Inflammatory macrophage treated with lipopolysaccharide for 1 hour (primary cell): Measurements from ENCODE around the gene ZNF423.

Experiments
- DNase-seq, 2 donors: peaks; one replicate each; pipeline ENCODE4 v3.0.0-alpha.2; 2020 to 2022

ZNF423 gene

DNA sequence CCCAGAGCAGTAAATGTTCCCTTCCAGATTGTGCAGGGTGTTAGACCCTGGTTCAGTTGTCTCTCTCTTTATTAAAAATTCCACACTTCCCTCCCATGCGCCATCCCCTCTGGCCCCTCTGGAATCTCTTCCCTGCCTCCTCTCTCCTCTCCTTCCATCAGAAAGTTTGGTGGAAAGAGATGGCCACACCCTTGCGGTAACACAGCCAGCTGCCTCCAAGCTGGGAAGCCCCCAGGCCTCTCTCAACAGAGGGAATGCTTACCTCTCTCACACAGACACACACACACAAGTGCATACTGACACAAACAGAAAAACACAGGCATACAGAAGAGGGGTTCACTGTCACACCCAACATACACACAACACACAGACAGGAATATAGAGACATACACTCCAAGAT, 261.8 kb downstream of the ZNF423 start:
- no peak for DNase-seq

DNA sequence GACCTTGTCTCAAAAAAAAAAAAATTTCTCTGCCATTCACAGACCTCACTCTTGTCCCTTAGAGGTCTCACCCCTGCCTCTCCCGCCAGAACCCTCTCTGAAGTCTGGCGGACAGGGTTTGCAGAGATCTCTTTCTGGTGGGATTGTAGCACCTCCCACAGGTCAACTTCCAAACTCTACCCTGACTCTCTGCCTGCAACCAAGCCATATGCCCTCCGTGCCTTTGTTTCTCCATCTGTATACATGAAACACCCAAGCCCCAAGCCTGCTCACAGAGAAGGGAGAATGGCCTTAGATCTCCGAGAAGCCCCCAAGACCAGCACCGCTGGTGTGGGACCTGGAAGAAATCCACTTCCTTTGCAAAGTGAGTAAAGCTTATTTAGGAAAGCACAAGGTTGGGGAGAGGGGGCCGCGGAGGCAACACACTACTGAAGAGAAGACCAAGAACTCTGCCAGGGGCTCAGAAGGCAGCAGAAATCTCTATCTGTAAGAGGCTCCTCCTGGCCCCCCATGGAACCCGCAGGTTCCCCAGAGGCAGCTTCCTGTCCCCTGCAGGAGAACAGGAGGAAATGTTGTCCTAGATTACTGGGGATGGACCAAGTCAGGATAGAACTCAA, 262.4 kb downstream of the ZNF423 start:
- no peak for DNase-seq

DNA sequence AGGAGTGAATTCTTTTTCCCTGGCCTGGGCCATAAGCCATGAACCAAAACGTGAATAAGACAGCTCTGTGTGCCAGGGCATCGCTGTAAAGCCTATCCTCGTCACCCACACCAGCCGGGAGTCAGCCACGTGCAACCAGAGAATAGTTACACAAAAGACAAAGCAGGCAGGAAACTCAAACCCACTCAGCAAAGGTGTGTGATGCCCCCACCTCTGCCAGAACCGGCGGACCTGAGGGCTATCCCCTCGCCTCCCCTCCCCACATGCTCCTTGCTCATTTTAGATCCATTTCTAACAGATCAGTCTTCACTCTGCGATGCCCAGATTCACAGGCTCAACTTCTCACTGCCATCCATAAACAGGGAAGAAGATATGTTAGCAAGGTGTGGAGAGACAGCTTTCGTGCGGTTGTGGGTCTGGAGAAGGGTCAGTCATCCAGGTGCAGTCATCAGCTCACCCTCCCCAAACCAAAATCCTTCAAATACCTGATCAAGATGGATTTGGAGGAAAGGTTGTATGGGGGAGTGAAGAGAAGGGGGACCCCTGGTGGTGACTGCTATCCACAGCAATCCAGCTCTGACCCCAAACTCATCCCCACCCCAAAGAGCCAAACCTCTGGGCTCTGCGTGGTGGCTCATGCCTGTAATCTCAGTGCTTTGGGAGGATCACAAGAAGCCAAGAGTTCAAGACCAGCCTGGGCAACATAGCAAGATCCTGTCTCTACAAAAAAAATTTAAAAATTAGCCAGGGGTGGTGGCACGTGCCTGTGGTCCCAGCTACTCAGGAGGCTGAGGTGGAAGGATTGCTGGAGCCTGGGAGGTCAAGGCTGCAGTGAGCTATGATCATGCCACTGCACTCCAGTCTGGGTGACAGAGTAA, 263.1 kb downstream of the ZNF423 start:
- DNase-seq, result peak in 1 of 2 donors; percentile 24

DNA sequence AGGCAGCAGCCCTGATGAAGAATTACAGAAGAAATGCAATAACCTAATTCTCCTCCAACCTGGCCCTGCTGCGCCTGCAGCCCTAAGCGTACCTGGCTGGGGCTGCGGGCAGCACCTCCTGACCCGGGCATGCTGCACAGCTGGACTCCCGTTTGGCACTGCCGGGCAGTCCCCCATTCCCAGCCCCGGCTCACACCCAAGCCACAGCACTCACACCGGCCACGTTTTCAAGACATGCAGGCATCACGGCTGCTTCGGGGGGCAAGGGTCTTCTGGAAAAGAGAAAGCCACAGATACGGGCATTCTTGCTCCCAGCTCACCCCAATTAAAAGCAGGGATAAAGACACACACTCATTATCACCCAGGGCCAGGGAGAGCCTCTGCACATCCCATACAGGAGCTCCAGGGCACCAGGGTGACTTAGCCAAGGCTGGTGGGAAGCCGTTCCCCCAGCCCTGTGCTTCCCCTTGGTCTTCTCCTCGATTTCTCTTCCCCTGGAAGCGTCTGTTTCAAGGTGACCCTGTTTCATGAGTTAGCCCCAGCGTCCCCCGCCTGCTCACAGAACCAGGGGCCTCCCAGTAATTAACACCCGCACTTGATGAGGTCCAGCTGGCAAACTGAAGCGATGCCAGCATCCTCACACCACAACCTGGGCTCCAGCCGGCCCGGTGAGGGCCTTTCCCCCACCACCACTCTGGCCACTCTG, 265.6 kb downstream of the ZNF423 start:
- no peak for DNase-seq

DNA sequence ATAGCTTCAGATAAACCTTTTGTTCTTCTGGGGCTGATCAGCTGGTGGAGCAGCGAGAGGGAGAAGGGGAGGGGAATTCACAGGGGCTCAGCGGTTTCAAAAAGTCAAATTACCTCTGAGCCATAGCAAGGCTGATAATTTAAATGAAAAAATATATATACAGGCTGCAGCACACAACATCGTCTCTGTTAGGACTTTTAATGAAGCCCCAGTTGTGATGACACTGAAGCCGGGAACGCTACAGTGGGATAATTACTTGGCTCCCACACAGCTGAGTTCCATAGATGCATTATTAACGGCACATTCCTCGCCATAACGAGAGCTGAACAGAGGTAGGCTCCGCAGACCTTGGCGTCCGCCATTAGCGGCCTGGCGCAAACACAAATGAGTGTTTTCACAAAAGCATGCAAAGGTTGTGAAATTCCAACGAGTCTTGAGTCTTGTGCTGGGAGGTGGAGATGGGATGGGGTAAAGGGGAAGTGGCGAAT, 266.3 kb downstream of the ZNF423 start:
- DNase-seq, result no peak

DNA sequence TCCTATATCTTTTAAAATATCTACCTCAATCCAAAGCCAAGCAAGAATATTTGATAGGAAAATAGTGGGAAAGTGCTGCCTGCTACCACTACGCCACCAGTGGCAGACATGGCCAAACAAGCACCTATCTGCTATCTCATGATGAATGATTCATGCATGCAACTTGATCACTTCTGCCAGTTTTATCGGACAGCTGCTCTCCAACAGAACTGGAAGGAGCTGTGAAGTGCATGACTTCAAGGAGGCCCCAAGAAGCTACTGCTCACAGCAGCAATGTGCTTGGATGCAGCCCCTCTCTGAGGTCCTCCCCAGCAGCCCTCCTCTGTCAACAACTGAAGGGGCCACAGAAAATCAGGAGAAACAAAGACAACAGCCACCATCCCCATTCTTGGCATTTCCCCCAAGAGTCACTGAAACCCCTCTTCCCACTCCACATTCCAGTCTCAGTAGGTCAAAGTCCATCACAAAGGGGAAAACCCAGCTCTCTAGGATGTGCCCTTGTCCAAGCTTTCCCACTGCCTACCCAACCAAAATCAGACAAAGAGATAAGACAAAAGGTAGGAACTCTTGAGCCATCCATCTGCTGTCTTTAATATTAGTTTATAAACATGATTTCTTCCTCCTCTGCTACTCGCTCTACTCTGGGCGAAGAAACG, 267.1 kb downstream of the ZNF423 start:
- DNase-seq, result no peak

DNA sequence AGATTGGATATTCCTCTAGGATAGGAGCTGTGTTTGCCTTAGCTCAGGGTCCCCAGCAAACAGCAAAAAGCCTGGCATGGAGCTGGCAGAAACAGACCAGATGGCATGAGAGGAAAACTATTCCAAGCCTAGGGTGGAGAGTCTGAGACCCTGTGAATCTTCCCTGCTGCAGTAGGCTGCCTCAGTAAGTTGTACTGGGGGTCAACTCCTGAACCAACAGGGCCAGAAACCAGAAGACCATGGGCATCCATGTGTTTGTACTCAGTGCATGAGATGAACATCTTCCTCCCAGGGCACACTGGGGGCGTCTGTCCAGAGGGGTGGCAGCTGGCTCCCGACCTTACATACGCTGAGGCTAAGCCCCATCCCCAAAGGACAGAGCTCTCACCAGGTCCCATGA, 267.9 kb downstream of the ZNF423 start:
- no peak for DNase-seq

DNA sequence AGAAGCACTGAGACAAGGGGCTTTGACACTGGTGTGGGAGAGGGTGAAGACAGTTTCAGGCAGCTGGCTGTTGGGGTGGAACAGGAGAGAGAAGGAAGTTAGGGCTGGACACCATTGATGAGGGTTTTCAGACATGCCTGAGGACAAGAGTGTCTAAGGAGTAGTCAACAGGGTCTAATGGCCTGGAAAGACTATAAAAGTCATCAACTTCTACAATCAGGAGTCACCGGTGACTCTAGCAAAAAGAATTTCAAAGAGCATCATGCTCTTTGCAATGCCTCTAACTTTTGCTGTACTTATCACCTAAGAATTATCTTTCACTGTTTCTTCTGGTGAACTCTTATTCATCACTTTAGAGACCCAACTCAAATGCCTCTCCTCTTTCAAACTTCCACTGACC, 268.4 kb downstream of the ZNF423 start:
- DNase-seq, result no peak

DNA sequence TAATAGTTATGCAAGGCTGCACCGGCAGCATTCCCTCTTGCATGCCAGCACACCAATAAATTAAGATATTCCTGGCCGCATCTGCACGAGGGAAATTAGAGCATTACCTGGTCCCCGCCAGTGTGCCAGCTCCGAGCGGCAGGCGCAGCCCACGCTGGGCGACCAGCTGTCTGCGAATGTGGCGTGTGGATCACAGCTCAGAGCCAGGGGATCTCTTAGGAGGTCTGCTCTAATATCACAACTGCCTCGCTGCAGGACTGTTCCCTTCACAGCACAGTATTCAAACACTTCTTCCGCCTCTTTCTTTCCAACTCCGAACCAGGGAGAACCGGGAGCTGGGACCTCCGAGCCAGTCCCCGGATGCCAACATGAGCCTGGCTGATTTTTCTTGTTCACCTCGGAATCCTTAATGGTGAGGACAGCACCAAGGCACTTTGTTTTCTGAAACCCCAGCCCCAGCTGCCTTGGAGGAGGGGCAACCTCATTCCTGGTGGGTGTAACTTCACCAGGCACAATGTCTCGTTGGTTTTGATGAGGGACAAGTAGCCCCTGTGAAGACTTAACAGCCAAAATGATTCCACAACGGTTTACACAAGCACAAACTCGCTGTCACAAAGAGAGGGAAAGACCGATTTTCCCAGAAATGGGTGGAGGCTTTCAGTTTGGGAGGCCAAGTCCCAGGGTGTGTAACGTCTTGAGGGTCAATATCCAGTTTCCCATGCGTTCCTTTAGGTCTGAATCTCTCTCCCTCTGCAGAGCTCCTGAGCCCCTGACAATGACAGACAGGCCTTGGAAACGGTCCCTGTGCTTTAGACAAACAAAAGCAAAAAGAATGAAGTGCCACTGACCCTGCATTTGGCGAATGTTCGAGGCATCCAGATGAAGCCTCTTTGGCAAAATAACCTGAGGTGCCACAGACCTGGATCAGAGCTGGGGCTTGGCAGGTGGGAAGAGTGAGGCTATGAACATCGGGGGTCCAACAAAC, 269.2 kb downstream of the ZNF423 start:
- DNase-seq, result no peak

DNA sequence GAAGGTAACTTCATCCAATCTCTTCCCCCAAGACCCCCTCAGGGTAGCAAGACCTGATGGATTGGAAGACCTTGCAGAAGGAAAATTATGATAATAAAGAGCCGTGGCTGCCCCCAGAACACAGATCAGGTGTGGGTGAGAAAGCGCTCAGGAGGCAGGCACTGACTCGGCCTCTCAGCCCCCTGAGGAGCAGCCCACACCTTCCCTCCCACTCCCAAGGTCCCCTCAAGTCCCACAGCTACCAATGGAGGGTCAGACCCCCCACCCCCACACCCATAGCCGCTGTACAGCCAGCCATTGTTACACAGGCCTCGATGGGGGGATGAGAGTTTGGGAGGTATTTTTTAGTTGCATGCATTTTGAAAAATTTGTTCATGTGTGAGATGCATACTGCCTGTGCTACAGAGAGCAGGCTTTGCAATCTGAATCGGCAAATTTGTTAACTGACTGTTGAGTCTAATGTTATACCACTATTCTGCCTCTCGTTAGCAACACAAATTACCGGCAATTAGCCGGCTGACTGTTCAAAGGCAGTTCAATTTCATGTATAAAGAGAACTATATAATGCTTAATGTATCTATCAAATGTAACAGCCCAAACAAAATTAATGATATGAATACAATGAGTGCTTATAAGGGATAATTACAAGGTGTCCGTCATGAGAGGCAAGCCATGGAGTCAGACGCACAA, 270.6 kb downstream of the ZNF423 start:
- no peak for DNase-seq

DNA sequence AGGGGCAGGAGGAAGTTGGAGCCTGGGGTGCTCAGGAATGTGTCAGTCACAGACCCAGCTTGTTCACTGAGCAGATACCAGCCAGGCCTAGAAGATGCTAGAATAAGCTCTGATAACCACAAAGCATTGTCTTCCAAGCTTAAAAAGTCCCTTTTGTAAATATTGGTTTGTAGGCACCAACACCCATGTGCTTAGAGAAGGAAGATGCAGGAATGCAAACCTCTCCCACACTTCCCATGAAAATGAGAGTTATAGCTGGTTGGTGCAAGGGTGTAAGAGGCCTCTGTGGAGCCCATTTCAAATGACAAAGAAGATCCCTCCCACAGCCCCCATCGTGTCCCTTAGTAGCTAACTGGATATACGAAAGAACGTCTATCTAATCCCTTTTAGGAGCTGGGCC, 272.0 kb downstream of the ZNF423 start:
- no peak for DNase-seq

DNA sequence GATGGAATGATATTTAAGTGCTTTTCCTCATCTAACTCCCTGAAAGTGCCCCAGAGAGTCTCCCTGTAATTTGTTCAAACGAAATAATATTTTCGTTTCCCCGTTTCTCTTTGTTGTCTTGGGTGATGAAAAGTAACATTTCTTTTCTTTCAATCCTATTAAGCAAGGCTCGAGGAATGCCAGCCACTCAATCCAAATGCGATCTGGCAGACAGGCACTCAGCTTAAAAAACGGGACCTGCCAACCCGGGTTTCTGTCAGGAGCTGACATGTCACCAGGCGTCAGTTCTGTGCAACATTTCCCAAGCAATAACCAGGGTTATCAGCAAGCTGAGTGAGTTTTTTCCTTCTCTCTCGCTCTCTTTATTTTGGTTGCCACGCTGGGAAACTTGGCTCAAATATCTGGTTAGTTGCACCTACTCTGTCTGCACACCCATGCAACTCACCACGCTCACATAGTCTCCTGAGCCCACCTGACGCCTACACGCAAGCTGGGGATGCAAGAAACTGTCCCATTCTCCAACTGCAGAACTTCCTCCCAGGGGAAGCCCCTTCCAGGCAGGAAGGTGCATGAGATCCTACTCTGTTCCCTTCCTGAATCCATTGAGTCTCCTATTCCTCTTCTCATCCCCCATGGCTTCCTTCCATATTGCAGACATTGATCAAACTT, 274.1 kb downstream of the ZNF423 start:
- no peak for DNase-seq

DNA sequence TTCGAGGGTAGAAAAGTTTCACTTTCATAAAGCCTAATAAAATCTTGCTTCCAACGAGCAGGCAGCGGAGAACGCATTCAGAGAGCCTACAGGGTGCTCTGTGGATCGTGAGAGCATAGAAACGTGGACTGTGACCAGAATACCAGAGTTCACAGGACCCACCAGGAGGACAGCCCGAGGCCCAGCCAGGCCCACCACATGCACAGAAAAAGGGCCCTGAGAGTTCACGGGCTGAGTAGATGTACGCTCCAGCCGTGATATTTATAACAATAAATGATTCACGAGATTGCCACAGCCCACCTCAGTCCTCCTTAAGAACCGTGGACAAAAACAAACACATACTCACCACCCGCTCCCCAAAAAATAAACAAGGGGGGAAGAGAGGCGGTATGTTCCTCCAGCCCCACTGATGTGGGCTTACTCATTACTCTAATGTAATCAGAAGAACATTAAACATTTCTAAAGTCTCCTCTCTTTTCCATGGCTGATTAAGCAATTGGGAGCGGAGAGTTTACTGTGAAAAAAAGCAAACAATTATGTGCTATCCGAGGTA, 275.1 kb downstream of the ZNF423 start:
- no peak for DNase-seq

DNA sequence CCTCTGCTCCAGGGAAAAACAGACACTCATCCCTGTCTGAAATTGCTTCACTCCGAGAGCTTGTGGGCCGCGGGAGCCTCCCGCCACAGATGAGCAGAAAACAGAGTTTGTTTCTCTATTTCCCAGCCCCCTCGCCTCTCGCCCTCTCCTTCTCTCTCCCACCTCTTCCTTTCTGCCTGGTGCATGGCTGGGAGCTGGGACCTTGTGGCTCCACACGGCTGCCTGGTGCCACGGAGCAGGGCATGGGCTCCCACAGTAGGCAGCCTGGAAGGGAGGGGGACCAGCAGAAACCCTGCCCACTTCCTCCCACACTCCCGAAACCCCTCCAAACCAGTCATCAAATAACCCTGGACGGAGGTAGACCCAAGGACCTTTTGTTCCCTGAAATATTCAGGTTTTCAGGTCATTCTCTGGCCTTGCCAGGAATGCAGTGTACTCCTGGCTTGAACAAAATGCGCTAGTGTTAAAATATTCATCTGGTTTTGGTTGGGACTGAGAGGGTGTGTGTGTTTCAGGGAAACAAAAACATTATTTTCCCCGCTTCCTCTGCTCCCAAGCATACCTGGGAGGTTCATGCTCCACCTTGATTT, 277.4 kb downstream of the ZNF423 start:
- DNase-seq, result no peak

DNA sequence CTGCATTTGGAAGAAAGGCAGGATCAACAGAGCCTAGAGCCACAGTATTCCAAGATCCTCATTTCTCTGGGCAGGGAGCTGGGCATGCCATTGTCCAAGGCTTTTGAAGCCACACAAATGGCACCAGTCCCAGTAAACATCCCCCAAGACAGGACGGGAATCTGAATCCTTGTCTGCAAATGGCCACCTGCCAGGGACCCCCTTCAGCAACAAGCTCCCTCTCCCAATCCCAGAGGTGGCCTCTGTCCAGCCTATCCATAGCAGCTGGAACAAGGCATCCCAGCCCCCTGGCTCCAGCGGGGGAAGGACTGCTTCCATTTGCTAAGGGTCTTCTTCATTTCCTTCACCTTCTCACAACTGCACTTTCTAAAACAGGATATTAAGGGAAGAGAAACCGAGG, 277.9 kb downstream of the ZNF423 start:
- DNase-seq, result no peak

DNA sequence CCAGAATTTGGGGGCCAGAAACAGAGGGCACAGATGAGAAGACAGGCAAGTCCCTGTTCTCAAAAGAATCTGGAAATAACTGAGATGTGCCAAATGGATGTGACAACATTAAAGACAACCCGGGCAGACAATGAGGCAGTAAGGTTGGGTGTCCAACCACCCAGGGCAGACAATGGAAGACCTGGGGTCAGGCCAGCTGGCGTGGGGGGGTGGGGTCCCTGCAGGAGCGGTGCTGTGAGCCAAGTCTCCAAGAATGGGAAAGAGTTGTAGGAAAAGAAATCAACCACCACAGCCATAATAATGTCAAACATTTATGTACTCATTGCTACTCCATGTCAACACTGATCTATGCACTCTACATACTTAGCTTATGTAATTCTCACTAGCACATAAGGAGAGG, 279.0 kb downstream of the ZNF423 start:
- no peak for DNase-seq

DNA sequence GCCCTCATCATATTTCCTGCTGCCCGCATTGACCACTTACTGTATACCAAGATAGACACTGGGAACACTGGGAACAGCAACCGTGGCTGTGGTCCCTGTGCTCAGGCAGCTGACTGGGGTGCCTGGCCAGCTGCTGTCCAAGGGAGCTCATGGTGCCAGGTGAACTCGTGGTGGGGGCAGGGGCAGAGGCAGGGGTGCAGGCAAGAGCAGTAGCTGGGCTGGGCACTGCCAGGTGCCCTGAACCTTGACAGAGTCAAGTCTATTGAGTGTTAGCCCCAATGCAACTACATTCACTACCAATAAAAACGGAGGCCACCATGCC, 279.8 kb downstream of the ZNF423 start:
- no peak for DNase-seq

DNA sequence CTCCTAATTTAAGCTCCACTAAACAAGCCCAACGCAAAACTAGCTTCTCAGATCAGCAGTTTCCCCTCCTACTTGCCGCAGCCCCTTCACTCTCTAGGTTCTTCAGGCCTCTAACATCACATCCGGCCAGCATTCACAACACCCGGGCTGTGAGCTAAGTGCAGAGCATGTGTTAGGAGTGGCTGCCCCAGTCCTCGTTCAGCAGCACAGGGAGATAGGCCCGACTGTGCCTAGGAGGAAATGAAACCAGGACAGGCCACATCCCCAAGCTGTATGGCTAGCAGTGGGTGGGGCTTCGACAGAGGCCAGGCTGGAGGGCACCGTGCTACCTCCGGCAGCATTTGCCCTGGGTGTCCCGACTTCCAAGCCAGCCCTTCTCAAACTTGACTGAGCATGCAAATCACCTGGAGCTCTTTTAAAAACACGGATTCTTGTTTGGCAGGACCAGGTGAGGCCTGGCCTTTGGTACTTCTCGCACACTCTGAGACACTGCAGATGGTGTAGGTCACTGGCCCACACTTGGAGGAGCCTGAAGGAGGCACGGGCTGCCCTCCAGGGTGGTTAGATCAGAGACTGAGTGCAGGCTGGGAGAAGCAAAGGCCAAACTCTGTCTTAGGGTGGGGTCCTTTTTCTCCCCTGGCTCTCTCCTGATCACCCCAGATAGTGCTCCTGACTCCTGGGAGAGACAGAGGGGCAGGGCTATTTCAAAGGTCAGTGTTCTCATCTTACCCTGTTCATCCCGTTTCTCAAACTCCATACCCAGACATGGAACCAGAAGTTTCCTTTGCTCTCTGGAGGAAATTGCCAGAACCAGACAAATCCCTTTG, 280.4 kb downstream of the ZNF423 start:
- DNase-seq, result peak; percentile 69

DNA sequence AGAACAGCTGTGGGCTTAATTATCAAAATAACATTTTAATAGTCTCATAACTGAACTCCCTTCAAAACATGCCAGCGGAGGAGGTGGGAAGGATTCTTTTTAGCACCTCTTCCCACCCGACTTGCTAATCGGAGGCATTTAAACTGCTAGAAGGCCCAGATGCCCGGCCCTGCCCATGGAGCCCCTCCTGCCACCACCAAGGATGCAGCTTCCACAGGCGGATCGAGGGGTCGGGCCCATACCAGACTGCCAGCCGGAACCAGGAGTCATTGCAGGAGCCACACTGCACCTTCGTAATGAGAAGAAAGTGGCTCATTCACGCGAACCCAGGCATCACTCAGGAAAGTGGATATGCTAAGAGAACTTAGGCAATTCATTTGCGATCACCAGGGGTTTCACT, 281.1 kb downstream of the ZNF423 start:
- no peak for DNase-seq
